Stimulated activated CD8-positive, alpha-beta memory T cell treated with anti-CD3 and anti-CD28 coated beads, Interleukin-2, amount 100 ng/mL, for 1 hour (primary cell): ENCODE measurements around the gene HBA2.
"Not testable (repeated sequence)": the region's sequence is repeated elsewhere in the genome, so short reads cannot be mapped to it uniquely, and the experiment has no call there.

ENCODE experiments used
- DNase-seq, 2 donors: peaks; one replicate each; pipeline ENCODE4 v3.0.0-alpha.2; 2020; ENCODE audit warnings: low read depth in 2 of 2

Gene HBA2

GRCh38 chr16:194516-194915 lies 21.8 kb downstream of the HBA2 start:
- no peak for DNase-seq

DNA sequence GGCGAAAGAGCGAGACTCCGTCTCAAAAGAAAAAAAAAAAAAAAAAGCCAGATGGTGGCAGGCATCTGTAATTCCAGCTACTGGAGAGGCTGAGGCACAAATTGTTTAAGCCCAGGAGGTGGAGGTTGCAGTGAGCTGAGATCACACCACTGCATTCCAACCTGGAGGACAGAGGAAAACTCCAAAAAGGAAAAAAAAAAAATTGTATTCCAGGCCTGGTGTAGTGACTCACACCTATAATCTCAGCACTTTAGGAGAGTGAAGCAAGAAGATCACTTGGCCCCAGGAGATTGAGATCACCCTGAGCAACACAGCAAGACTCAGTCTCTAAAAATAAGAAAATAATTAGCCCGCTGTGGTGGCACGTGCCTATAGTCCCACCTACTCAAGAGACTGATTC lies 27.7 kb downstream of the HBA2 start:
- DNase-seq, result no peak

DNA sequence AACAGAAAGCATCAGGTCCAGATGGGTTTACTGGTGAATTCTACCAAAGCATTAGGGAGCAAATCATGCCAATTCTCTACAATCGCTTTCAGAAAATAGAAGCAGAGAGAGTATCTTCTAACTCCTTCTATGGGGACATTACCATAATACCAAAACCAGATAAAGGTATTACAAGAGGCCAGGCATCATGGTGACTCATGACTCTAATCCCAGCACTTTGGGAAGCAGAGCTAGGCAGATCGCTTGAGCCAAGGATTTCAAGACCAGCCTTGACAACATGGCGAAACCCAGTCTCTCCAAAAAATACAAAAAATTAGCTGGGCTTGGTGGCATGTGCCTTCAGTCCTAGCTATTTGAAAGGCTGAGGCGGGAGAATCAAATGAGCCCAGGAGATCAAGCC lies 30.6 kb downstream of the HBA2 start:
- no peak for DNase-seq

DNA sequence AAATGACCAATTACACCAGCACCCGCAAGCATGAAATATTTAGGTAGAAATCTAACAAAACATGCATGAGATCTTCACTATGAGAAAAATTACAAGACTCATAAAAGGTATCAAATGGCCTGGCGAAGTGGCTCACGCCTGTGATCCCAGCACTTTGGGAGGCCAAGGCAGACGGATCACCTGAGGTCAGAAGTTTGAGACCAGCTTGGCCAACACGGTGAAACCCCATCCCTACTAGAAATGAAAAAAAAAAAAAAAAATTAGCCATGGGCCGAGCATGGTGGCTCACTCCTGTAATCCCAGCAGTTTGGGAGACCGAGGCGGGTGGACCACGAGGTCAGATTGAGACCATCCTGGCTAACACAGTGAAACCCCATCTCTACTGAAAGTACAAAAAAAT lies 31.4 kb downstream of the HBA2 start:
- DNase-seq, result not testable (repeated sequence)

DNA sequence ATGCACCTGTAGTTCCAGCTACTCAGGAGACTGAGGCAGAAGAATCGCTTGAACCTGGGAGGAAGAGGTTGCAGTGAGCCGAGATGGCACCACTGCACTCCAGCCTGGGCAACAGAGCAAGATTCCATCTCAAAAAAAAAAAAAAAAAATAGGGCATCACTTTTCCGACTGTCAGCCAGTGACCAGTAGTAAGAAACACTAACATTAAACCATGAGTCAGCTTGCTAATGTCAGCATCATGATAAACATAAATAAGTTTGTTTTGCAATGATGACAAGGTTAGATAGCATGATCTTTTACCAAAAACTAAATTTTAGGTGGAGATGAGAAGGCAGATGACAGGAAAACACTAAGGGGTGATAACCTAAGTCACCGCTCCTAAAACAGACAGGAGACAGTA lies 36.7 kb downstream of the HBA2 start:
- DNase-seq, result not testable (repeated sequence)

DNA sequence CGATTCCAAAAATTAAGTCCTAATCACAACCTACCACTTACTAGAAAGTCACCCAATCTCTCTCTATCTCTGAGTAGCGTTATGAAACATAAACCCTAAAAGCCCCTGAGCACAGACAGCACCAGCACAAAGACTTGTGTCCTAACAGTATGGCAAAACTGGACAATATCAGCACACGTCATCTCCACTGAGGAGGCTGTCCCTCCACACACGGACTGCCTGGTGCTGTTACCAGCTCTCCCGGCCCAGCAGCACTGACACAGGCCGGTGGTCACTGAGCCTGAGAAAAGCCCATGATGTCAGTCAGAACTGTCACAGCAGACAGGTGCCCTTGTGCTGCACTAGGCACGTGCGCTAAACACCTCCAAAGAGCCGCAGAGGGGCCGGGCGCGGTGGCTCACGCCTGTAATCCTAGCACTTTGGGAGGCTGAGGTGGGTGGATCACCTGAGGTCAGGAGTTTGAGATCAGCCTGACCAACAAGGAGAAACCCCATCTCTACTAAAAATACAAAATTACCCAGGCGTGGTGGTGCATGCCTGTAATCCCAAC lies 39.0 kb downstream of the HBA2 start:
- not testable (repeated sequence) for DNase-seq

DNA sequence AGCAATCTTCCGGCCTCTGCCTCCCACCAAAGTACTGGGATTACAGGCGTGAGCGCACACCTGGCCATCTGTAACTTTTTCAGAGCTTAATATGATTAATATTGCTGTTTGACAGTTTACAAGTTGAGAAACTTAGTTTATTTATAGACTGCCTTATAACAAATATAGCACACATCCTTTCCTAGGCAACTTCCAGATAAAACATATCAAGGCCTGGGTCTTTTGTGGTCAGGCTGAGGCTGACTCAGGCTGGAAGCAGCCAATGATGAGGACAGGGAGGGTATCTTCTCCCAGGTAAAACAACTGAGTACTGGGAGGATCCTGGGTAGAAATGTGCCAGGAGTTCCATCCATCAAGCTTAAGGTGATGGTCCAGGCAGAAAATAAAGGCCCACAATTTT lies 40.3 kb downstream of the HBA2 start:
- no peak for DNase-seq

- DNase-seq, result no peak
These were observed 47.3 kb downstream of the HBA2 start for GRCh38 chr16:220021-220420.
